ENCODE data around the gene EIF3I.
A peak's percentile ranks its signal among the peaks of the same experiment; 100 is the strongest.

Gene EIF3I

DNA sequence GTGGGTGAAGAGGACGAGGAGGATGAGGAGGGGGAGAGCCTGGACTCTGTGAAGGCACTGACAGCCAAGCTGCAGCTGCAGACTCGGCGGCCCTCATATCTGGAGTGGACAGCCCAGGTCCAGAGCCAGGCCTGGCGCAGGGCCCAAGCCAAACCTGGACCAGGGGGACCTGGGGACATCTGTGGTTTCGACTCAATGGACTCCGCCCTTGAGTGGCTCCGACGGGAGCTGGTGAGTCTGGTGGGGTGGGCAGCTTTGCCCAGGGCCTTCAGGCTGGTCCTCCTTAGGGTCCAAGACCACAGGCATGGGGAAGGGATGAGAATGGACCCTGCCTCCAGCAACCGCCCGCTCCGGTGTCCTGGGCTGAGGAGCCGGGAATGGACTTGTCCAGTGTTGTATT, 25.2 kb downstream of the EIF3I start:
- TF ChIP-seq, protein P1, sequence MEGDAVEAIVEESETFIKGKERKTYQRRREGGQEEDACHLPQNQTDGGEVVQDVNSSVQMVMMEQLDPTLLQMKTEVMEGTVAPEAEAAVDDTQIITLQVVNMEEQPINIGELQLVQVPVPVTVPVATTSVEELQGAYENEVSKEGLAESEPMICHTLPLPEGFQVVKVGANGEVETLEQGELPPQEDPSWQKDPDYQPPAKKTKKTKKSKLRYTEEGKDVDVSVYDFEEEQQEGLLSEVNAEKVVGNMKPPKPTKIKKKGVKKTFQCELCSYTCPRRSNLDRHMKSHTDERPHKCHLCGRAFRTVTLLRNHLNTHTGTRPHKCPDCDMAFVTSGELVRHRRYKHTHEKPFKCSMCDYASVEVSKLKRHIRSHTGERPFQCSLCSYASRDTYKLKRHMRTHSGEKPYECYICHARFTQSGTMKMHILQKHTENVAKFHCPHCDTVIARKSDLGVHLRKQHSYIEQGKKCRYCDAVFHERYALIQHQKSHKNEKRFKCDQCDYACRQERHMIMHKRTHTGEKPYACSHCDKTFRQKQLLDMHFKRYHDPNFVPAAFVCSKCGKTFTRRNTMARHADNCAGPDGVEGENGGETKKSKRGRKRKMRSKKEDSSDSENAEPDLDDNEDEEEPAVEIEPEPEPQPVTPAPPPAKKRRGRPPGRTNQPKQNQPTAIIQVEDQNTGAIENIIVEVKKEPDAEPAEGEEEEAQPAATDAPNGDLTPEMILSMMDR (conservative IDR thresholded peaks at IDR 0.05) = no peak
- no peak for TF ChIP-seq ZFX (IDR thresholded peaks at IDR 0.05)
- no peak overlapping the region for H3K27ac ChIP-seq

GRCh38 chr1:32247983-32248889, 26.0 kb downstream of the EIF3I start:
- TF ChIP-seq, protein P1 (conservative IDR thresholded peaks at IDR 0.05) = peak; percentile 96
- no peak for TF ChIP-seq ZFX (IDR thresholded peaks at IDR 0.05)
- no peak overlapping the region for H3K27ac ChIP-seq

DNA sequence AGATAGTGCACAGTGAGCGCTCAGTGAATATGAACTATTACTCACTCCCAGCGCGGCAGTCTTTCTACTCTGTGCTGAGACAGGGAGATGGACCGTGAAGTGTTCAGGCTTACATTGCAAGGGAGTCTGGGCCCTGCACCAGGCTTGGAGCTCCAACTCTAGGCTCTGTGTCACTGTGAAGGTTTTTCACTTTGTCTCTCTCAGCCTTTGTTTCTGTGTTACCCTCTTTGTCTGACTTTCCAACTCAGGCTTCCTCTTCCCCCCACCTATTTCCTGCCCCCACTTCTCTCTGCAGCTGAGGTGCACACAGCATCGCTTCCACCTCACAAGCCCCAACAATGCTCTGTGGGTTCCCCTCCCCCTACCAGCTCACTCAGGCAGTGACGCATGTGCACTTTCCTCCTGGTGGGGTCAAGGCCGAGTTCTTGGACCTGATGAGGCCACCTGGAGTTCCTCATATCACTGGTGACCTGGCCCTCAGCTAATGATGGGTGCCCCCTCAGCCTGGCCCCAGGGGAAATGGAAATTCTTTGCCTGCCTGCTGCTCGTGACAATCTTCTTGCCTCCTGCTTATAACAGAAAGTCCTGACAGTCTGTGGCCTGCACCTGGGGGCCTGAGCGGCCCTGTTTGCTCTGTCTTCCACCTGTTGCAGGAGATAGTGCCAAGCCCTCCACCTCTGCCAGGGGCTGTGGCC, 27.8 kb downstream of the EIF3I start:
- no peak overlapping the region for H3K27ac ChIP-seq
- TF ChIP-seq ZFX (IDR thresholded peaks at IDR 0.05) = no peak
- TF ChIP-seq, protein P1 (conservative IDR thresholded peaks at IDR 0.05) = no peak

DNA sequence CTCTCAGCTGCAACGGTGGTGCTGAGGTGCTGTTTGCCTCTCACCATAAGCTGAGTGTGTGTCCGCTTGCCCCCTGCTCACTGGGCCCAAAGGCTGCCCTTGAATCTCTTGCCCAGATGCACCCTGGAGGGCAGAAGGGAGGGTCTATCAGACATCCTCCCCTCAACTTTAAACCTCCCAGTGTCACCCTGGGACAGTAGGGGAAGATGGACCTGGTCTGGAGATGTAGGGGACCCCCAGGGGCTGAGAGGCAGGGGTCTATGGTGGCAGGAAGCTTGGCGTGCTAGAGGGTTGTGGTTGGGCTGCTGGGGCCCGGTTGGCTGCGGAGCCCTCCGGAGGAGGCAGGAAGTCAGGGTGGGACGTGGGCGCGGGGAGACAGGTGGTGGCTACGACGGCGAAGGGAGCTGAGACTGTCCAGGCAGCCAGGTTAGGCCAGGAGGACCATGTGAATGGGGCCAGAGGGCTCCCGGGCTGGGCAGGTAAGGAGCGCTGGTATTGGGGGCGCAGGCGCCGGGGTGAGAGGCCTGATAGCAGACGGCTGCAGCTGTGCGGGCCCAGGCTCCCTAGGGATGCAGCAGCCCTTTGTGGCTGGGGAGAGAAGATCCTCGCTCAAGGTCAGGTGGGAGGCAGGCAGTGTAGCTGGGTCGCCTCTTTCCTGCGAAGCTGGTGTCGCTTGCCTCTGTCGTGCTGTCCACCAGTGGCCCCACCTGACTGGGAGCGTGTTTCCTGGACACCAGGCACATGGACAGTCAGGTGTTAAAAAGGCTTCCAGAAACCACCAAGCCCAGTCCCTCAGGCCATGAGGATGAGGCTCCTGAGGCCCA, 28.9 kb downstream of the EIF3I start, which contains the start of gene LCK:
TSS of gene LCK (plus strand) at position 373 of the 824 bp plus-strand sequence. CDS start 23,065 bp downstream, outside the sequence.
- TF ChIP-seq ZFX (IDR thresholded peaks at IDR 0.05) = no peak
- TF ChIP-seq, protein P1 (conservative IDR thresholded peaks at IDR 0.05) = no peak
- H3K27ac ChIP-seq = no peak within 1 kb of the TSS

DNA sequence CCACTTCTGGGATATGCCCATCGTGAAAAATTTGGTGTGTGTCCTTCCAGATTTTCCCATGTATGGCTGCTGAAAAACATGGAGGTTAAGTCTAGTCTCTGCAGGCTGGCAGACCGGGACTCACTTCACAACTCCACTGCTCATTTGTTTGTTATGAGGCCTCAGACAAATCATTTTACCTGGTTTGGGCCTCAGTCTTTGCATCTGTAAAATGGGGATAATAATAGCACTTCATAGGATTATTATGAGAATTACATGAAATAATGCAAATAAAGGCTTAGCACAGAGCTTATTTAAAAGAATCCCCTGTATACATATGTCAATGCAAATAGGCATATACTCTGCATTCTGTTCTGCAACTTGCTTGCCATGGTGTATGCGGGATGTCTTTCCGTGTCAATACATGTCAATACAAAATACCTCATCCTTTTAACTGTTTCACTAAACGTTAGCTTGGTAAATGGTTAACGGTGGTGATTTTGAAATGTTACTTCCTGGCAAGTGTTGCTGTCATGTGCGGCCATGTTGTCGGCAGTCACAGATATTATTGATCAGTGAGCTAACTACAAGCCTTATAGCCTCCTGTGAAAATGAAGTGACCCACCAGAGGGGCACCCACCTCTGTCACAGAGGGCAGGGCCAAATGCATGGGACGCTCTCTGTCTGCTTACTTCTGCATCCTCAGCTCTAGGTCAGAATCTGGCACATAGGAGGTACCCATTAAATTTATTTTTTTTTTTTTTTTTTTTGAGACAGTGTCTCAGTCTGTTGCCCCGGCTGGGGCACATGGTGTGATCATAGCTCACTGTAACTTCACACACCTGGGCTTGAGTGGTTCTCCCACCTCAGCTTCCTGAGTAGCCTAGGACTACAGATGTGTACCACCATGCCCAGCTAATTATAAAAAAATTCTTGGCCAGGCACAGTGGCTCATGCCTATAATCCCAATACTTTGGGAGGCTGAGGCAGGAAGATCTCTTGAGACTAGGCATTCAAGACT, 33.2 kb downstream of the EIF3I start:
- TF ChIP-seq, protein P1 (conservative IDR thresholded peaks at IDR 0.05) = no peak
- no peak for TF ChIP-seq ZFX (IDR thresholded peaks at IDR 0.05)
- no peak overlapping the region for H3K27ac ChIP-seq

GRCh38 chr1:32256473-32257226, 34.4 kb downstream of the EIF3I start:
- H3K27ac ChIP-seq = no peak overlapping the region
- no peak for TF ChIP-seq ZFX (IDR thresholded peaks at IDR 0.05)
- TF ChIP-seq, protein P1 (conservative IDR thresholded peaks at IDR 0.05) = no peak

Measured in C4-2B (cell line).